Measurements from ENCODE around the gene SEC61A2. TPM values are rescaled to one million over a fixed set of nuclear protein-coding genes. Genes with fewer than 3 reads are reported as not detected.

Gene SEC61A2
- total RNA-seq, 1 donor from 2014 or later, result 14.3 TPM

GRCh38 chr10:12213621-12214020, 84.1 kb downstream of the SEC61A2 start:
- no peak for FAIRE-seq
- Mint-ChIP-seq H3K27me3 (ENCODE audit: low read depth, unreplicated experiment) (no peaks in the 10 kb centered on the region), H3K27ac (ENCODE audit: unreplicated experiment) (no peak overlapping the region), H3K36me3 (ENCODE audit: low read depth, unreplicated experiment) (peaks cover 16% of the 10 kb centered on the region), H3K4me1 (ENCODE audit: low read depth, unreplicated experiment) (peaks cover 6% of the 10 kb centered on the region), H3K4me3 (ENCODE audit: unreplicated experiment) (no peak overlapping the region), H3K9me3 (ENCODE audit: unreplicated experiment) (peaks cover 3% of the 10 kb centered on the region)
- no peak overlapping the region for H3K27ac ChIP-seq (ENCODE audit: low read depth, low read length)
- no peaks in the 10 kb centered on the region for H3K27me3 ChIP-seq (ENCODE audit: insufficient read depth, low read length)
- no peaks in the 10 kb centered on the region for H3K4me1 ChIP-seq (ENCODE audit: insufficient read depth, low read length)
- no peak for TF ChIP-seq EZH2 (IDR thresholded peaks at IDR 0.05; ENCODE audit: insufficient read depth, low read length)
- TF ChIP-seq, protein P1, sequence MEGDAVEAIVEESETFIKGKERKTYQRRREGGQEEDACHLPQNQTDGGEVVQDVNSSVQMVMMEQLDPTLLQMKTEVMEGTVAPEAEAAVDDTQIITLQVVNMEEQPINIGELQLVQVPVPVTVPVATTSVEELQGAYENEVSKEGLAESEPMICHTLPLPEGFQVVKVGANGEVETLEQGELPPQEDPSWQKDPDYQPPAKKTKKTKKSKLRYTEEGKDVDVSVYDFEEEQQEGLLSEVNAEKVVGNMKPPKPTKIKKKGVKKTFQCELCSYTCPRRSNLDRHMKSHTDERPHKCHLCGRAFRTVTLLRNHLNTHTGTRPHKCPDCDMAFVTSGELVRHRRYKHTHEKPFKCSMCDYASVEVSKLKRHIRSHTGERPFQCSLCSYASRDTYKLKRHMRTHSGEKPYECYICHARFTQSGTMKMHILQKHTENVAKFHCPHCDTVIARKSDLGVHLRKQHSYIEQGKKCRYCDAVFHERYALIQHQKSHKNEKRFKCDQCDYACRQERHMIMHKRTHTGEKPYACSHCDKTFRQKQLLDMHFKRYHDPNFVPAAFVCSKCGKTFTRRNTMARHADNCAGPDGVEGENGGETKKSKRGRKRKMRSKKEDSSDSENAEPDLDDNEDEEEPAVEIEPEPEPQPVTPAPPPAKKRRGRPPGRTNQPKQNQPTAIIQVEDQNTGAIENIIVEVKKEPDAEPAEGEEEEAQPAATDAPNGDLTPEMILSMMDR (IDR thresholded peaks at IDR 0.05; ENCODE audit: insufficient read depth, low read depth, low read length), result no peak
- no peak for DNase-seq (ENCODE audit: low read depth)
- no peak overlapping the region for H3K9ac ChIP-seq (ENCODE audit: low read length)
- peaks cover 21% of the 10 kb centered on the region for H4K20me1 ChIP-seq (ENCODE audit: insufficient read depth, low read length)
- H2AFZ ChIP-seq (ENCODE audit: low read depth, low read length), result no peak overlapping the region
- peaks cover 30% of the 10 kb centered on the region for H3K79me2 ChIP-seq (ENCODE audit: insufficient read depth, low read length)
- H3K4me3 ChIP-seq (ENCODE audit: insufficient read depth, low read depth, low read length), result no peak overlapping the region
- peaks cover 46% of the 10 kb centered on the region for H3K36me3 ChIP-seq (ENCODE audit: insufficient read depth, low read length)
- H3K4me2 ChIP-seq (ENCODE audit: low read length), result no peak overlapping the region
- no peaks in the 10 kb centered on the region for H3K9me3 ChIP-seq (ENCODE audit: insufficient read depth, low read depth, low read length)

- Histone ChIP-seq H3K79me2 (ENCODE audit: insufficient read depth, low read length) (peaks cover 29% of the 10 kb centered on the region), H2AFZ (ENCODE audit: low read depth, low read length) (no peak overlapping the region), H3K27me3 (ENCODE audit: insufficient read depth, low read length) (no peaks in the 10 kb centered on the region), H3K36me3 (ENCODE audit: insufficient read depth, low read length) (peaks cover 46% of the 10 kb centered on the region), H3K9ac (ENCODE audit: low read length) (peak overlapping the region; percentile 24), H3K27ac (ENCODE audit: low read depth, low read length) (no peak overlapping the region), H4K20me1 (ENCODE audit: insufficient read depth, low read length) (peaks cover 17% of the 10 kb centered on the region), H3K4me3 (ENCODE audit: insufficient read depth, low read depth, low read length) (no peak overlapping the region), H3K4me1 (ENCODE audit: insufficient read depth, low read length) (no peaks in the 10 kb centered on the region), H3K9me3 (ENCODE audit: insufficient read depth, low read depth, low read length) (no peaks in the 10 kb centered on the region), H3K4me2 (ENCODE audit: low read length) (no peak overlapping the region)
- TF ChIP-seq EZH2 (IDR thresholded peaks at IDR 0.05; ENCODE audit: insufficient read depth, low read length), result no peak
- TF ChIP-seq, protein P1 (IDR thresholded peaks at IDR 0.05; ENCODE audit: insufficient read depth, low read depth, low read length), result no peak
- FAIRE-seq (no peak), DNase-seq (ENCODE audit: low read depth) (no peak)
- Mint-ChIP-seq H3K4me1 (ENCODE audit: low read depth, unreplicated experiment) (peaks cover 6% of the 10 kb centered on the region), H3K27ac (ENCODE audit: unreplicated experiment) (no peak overlapping the region), H3K9me3 (ENCODE audit: unreplicated experiment) (peaks cover 3% of the 10 kb centered on the region), H3K27me3 (ENCODE audit: low read depth, unreplicated experiment) (no peaks in the 10 kb centered on the region), H3K36me3 (ENCODE audit: low read depth, unreplicated experiment) (peaks cover 17% of the 10 kb centered on the region), H3K4me3 (ENCODE audit: unreplicated experiment) (no peak overlapping the region)
Observed at GRCh38 chr10:12214093-12214492, 84.6 kb downstream of the SEC61A2 start.

DNA sequence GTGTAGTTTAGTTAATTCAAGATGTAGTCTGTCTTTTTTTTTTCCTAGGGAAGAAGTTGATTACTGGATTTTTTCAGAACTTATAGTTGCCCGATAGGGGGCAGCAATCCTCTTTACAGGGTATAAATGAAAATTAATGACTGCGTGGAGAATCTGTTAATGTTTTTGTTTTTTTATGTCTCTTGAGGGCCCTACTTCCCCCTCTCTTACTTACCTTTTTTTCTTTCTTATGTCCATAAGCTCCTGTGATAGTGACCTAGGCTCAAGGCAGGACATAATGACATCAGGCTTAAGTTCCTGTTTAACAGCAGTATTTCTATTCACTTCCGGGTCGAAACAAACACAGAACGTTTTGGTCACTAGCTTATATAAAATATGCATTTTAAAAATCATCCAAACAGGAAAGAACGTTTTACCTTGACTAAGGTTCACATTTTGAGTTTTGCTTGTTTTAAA, 85.3 kb downstream of the SEC61A2 start:
- TF ChIP-seq, protein P1 (IDR thresholded peaks at IDR 0.05; ENCODE audit: insufficient read depth, low read depth, low read length), result peak; percentile 79
- no peak for TF ChIP-seq EZH2 (IDR thresholded peaks at IDR 0.05; ENCODE audit: insufficient read depth, low read length)
- Histone ChIP-seq H3K4me1 (ENCODE audit: insufficient read depth, low read length) (no peaks in the 10 kb centered on the region), H3K27me3 (ENCODE audit: insufficient read depth, low read length) (no peaks in the 10 kb centered on the region), H3K27ac (ENCODE audit: low read depth, low read length) (peak overlapping the region; percentile 23), H3K9ac (ENCODE audit: low read length) (peak overlapping the region; percentile 24), H3K4me2 (ENCODE audit: low read length) (no peak overlapping the region), H3K79me2 (ENCODE audit: insufficient read depth, low read length) (peaks cover 29% of the 10 kb centered on the region), H3K4me3 (ENCODE audit: insufficient read depth, low read depth, low read length) (no peak overlapping the region), H3K36me3 (ENCODE audit: insufficient read depth, low read length) (peaks cover 46% of the 10 kb centered on the region), H3K9me3 (ENCODE audit: insufficient read depth, low read depth, low read length) (no peaks in the 10 kb centered on the region), H4K20me1 (ENCODE audit: insufficient read depth, low read length) (peaks cover 10% of the 10 kb centered on the region), H2AFZ (ENCODE audit: low read depth, low read length) (no peak overlapping the region)
- peaks cover 6% of the 10 kb centered on the region for H3K4me1 Mint-ChIP-seq (ENCODE audit: low read depth, unreplicated experiment)
- DNase-seq (ENCODE audit: low read depth), result no peak
- no peaks in the 10 kb centered on the region for H3K27me3 Mint-ChIP-seq (ENCODE audit: low read depth, unreplicated experiment)
- peak overlapping the region; percentile 10 for H3K27ac Mint-ChIP-seq (ENCODE audit: unreplicated experiment)
- FAIRE-seq, result no peak
- peak overlapping the region; percentile 60 for H3K4me3 Mint-ChIP-seq (ENCODE audit: unreplicated experiment)
- H3K9me3 Mint-ChIP-seq (ENCODE audit: unreplicated experiment), result peaks cover 3% of the 10 kb centered on the region
- H3K36me3 Mint-ChIP-seq (ENCODE audit: low read depth, unreplicated experiment), result peaks cover 17% of the 10 kb centered on the region
